Testis (tissue), 2 donors: ENCODE results near the gene LGSN.

Experiments
- CTCF ChIP-seq, 3 experiments: fragments of 450-650 bp in 2 of 3; fragments of 200-600 bp in 1 of 3; sonication (generic) in 1 of 3; IDR thresholded peaks; one replicate each; pipeline ENCODE4 v1.5.1; 2016 to 2019; ENCODE audit warnings: antibody characterized with exemption in 3 of 3, mild to moderate bottlenecking in 2 of 3, moderate library complexity in 1 of 3
- POLR2A ChIP-seq: fragments of 450-650 bp; IDR thresholded peaks from one replicate; pipeline ENCODE4 v1.6.1; 2017; ENCODE audit warnings: antibody characterized with exemption, mild to moderate bottlenecking, moderate library complexity

- no peak for TF ChIP-seq POLR2A
- no peak for TF ChIP-seq CTCF (IDR thresholded peaks at IDR 0.05)
Observed at GRCh38 chr6:63299667-63300066, 20.1 kb downstream of the LGSN start.
